GM12801 (cell line): ENCODE measurements around the gene PRPF4.

Source experiments
- CTCF ChIP-seq: IDR thresholded peaks from one replicate; pipeline ENCODE4 v1.5.1; 2011; ENCODE audit warnings: control low read depth; ENCODE audit not compliant: insufficient read length; ENCODE audit errors: extremely low read depth

Gene PRPF4

GRCh38 chr9:113309204-113309813 is 33.9 kb downstream of the PRPF4 start:
- no peak for TF ChIP-seq CTCF

- no peak for TF ChIP-seq CTCF
Observed at GRCh38 chr9:113310538-113310937, 35.1 kb downstream of the PRPF4 start.

GRCh38 chr9:113311961-113312360 is 36.5 kb downstream of the PRPF4 start:
- TF ChIP-seq CTCF = no peak

- no peak for TF ChIP-seq CTCF
Observed at GRCh38 chr9:113313261-113313660, 37.8 kb downstream of the PRPF4 start.

- no peak for TF ChIP-seq CTCF
Observed at GRCh38 chr9:113315231-113315630, 39.8 kb downstream of the PRPF4 start.

- no peak for TF ChIP-seq CTCF
Observed at GRCh38 chr9:113316030-113316429, 40.6 kb downstream of the PRPF4 start.

GRCh38 chr9:113317777-113318176 is 42.3 kb downstream of the PRPF4 start:
- TF ChIP-seq CTCF = no peak
